ENCODE results near the gene HTR3E.

- TF ChIP-seq CTCF (IDR thresholded peaks at IDR 0.05) (no peak), USF1 (CRISPR knock-in tag; IDR thresholded peaks at IDR 0.05) (no peak), ATF3 (CRISPR knock-in tag; conservative IDR thresholded peaks at IDR 0.05) (no peak), ARID4B (CRISPR knock-in tag; IDR thresholded peaks at IDR 0.05; ENCODE audit: borderline replicate concordance) (0 out of 2 replicates have a peak, but pooled peaks have one; percentile 11), SP1 (CRISPR knock-in tag; conservative IDR thresholded peaks at IDR 0.05) (no peak)
These were observed 58.2 kb downstream of the HTR3E start, which contains the start of gene DVL3 for GRCh38 chr3:184154885-184155643.
